Stimulated activated CD4-positive, alpha-beta T cell treated with anti-CD3 and anti-CD28 coated beads, Interleukin-1b, Interleukin-23, amount 100 ng/mL, for 24 hours (primary cell): Measurements from ENCODE around the gene MGAT3.

ENCODE experiments used
- DNase-seq, 4 experiments: peaks; one replicate each; pipeline ENCODE4 v3.0.0-alpha.2; 2020; ENCODE audit warnings: low read depth in 4 of 4, low spot score in 1 of 4

MGAT3 gene

GRCh38 chr22:39449708-39450107, 7.1 kb upstream of the MGAT3 start:
- no peak for DNase-seq

GRCh38 chr22:39450258-39450955, 6.4 kb upstream of the MGAT3 start:
- DNase-seq, result no peak

- no peak for DNase-seq
Observed at GRCh38 chr22:39452740-39453040, 4.1 kb upstream of the MGAT3 start.

- no peak for DNase-seq
Observed at GRCh38 chr22:39453765-39454378, 2.9 kb upstream of the MGAT3 start.

GRCh38 chr22:39454385-39454871, 2.4 kb upstream of the MGAT3 start:
- no peak for DNase-seq

GRCh38 chr22:39457198-39457555, 365 bp downstream of the MGAT3 start:
- no peak for DNase-seq

- DNase-seq, result no peak
Observed at GRCh38 chr22:39457556-39458443, 988 bp downstream of the MGAT3 start.

- DNase-seq, result no peak
Observed at GRCh38 chr22:39458444-39459083, 1.8 kb downstream of the MGAT3 start.

- no peak for DNase-seq
Observed at GRCh38 chr22:39459681-39460080, 2.9 kb downstream of the MGAT3 start.

GRCh38 chr22:39462443-39463221, 5.8 kb downstream of the MGAT3 start:
- no peak for DNase-seq

- DNase-seq, result no peak
Observed at GRCh38 chr22:39463277-39463676, 6.5 kb downstream of the MGAT3 start.

GRCh38 chr22:39463931-39464390, 7.1 kb downstream of the MGAT3 start:
- DNase-seq, result no peak

- no peak for DNase-seq
Observed at GRCh38 chr22:39466228-39467006, 9.6 kb downstream of the MGAT3 start.

- no peak for DNase-seq
Observed at GRCh38 chr22:39467390-39467895, 10.6 kb downstream of the MGAT3 start.

- no peak for DNase-seq
Observed at GRCh38 chr22:39468487-39469325, 11.9 kb downstream of the MGAT3 start.

- no peak for DNase-seq
Observed at GRCh38 chr22:39469326-39469680, 12.5 kb downstream of the MGAT3 start.

- DNase-seq, result no peak
Observed at GRCh38 chr22:39469681-39470450, 13.1 kb downstream of the MGAT3 start.
